A549 (cell line): ENCODE results near the gene MBNL2. TPM values are rescaled to one million over a fixed set of nuclear protein-coding genes. Genes with fewer than 3 reads are reported as not detected.

Experiments
- ATAC-seq, 2 experiments: fragments of 200-7000 bp in 1 of 2; fragments of >200 bp in 1 of 2; cut with Nextera tagmentation in 1 of 2; cut with Tn5 transposase in 1 of 2; 3 replicates each; pipeline versions ENCODE4 v1.8.0 to v1.9.1; 2018 to 2020; ENCODE audit warnings: mild to moderate bottlenecking in 1 of 2, moderate library complexity in 1 of 2
- CTCF ChIA-PET: fragments of 300-600 bp; sonication (Branson Sonifier 250); formaldehyde crosslinking; extraction: SDS; loops from one replicate; lab custom pipeline; 2021; ENCODE audit warnings: antibody characterized with exemption, inconsistent platforms; lab: Yijun Ruan, JAX
- POLR2A ChIA-PET: fragments of 350-600 bp; formaldehyde crosslinking; extraction: SDS; loops from one replicate; lab custom pipeline; 2021; ENCODE audit warnings: antibody characterized with exemption, inconsistent platforms; lab: Yijun Ruan, JAX
- DNase-seq, 2 experiments: peaks; one replicate each; pipeline versions ENCODE4 v3.0.0 to v3.0.0-alpha.2; 2011 to 2016; ENCODE audit warnings: low read depth in 1 of 2, low spot score in 1 of 2
- FAIRE-seq: peaks from 2 replicates; lab custom pipeline; 2011; peaks lifted over from hg19 to GRCh38; lab: Jason Lieb, UNC
- H3K27ac ChIP-seq, 2 experiments: fragments of >200 bp; sonication (Bioruptor Twin); formaldehyde crosslinking; 3 replicates each; pipeline ENCODE4 v1.5.1; 2016 to 2017
- H3K4me1 ChIP-seq: fragments of >200 bp; sonication (Bioruptor Twin); formaldehyde crosslinking; 3 replicates; pipeline ENCODE4 v1.6.1; 2016
- H3K4me2 ChIP-seq: fragments of >200 bp; sonication (Bioruptor Twin); formaldehyde crosslinking; 3 replicates; pipeline ENCODE4 v1.6.1; 2016
- H3K4me3 ChIP-seq: fragments of >200 bp; sonication (Bioruptor Twin); formaldehyde crosslinking; 3 replicates; pipeline ENCODE4 v1.5.1; 2016
- H3K9me3 ChIP-seq: fragments of >200 bp; sonication (Bioruptor Twin); formaldehyde crosslinking; 3 replicates; pipeline ENCODE4 v1.6.1; 2016
- BCL3 ChIP-seq: fragments of >200 bp; sonication (Bioruptor Twin); formaldehyde crosslinking; IDR thresholded peaks from 3 replicates; pipeline ENCODE4 v1.6.1; 2016
- CEBPB ChIP-seq, 2 experiments: fragments of >200 bp in 1 of 2; sonication (Bioruptor Twin) in 1 of 2; formaldehyde crosslinking in 1 of 2; IDR thresholded peaks; 2 replicates each; pipeline ENCODE4 v1.6.1; 2012 to 2016
- CHD2 ChIP-seq: fragments of 150-350 bp; IDR thresholded peaks from 2 replicates; pipeline ENCODE4 v1.6.1; 2014; ENCODE audit warnings: low read length; ENCODE audit not compliant: partially characterized antibody
- HMGXB4 ChIP-seq: fragments of 250-450 bp; sonication (Bioruptor Pico); IDR thresholded peaks from 2 replicates; pipeline ENCODE4 v1.5.0; 2021; ENCODE audit warnings: mild to moderate bottlenecking, moderate library complexity, borderline replicate concordance
- HOXA7 ChIP-seq: fragments of 250-450 bp; sonication (Bioruptor Pico); IDR thresholded peaks from 2 replicates; pipeline ENCODE4 v1.5.0; 2020; ENCODE audit warnings: mild to moderate bottlenecking, moderate library complexity
- HOXB13 ChIP-seq: fragments of 250-450 bp; sonication (Bioruptor Pico); IDR thresholded peaks from 2 replicates; pipeline ENCODE4 v1.5.0; 2020; ENCODE audit warnings: low read depth, mild to moderate bottlenecking, moderate library complexity
- MAFK ChIP-seq: fragments of 450-650 bp; IDR thresholded peaks from 2 replicates; pipeline ENCODE4 v1.6.1; 2014; ENCODE audit not compliant: partially characterized antibody
- MYC ChIP-seq: IDR thresholded peaks from 2 replicates; pipeline ENCODE4 v1.6.1; 2012; ENCODE audit warnings: mild to moderate bottlenecking, inconsistent platforms, low read length, improper control_type of control experiment, borderline replicate concordance
- NFE2L2 ChIP-seq: fragments of 150-350 bp; conservative IDR thresholded peaks from 2 replicates; pipeline ENCODE4 v1.6.1; 2014; ENCODE audit warnings: low read length
- NR3C1 ChIP-seq: fragments of >200 bp; sonication (Bioruptor Twin); formaldehyde crosslinking; IDR thresholded peaks from 3 replicates; pipeline ENCODE4 v1.6.1; 2017
- PBX3 ChIP-seq: IDR thresholded peaks from 2 replicates; pipeline ENCODE4 v1.6.1; 2012
- POLR2AphosphoS2 ChIP-seq: conservative IDR thresholded peaks from 2 replicates; pipeline ENCODE4 v1.6.1; 2012; ENCODE audit warnings: low read length, improper control_type of control experiment, inconsistent platforms
- TFCP2L1 ChIP-seq: fragments of 250-450 bp; sonication (Bioruptor Pico); IDR thresholded peaks from 2 replicates; pipeline ENCODE4 v1.5.0; 2021; ENCODE audit warnings: mild to moderate bottlenecking
- WGBS: methylation state at CpG from one replicate; pipeline ENCODE4 v1.1.6; 2017; ENCODE audit errors: missing lambda C conversion rate; 5-methylcytosine and 5-hydroxymethylcytosine counted together
- polyA plus RNA-seq, 4 experiments: library from polyadenylated mRNA; depleted of rRNA in 3 of 4; stranded (reverse); fragments of >200 nt; fragmentation: RNase III in 1 of 4; extraction: RNeasy Plus Mini Kit Qiagen cat#74134 plus additional on column Dnase treatment in 1 of 4; gene quantifications; 2 replicates in 3 of 4; 3 replicates in 1 of 4; pipeline ENCODE4 v1.2.3, GENCODE V29; 2011 to 2017

Gene MBNL2
- polyA plus RNA-seq, 2 of the 4 experiments (the other 2 are of a cell fraction) = 18.7 to 20.6 TPM

GRCh38 chr13:97307882-97308624, 85.9 kb downstream of the MBNL2 start (continued):
- TF ChIP-seq HMGXB4 (CRISPR knock-in tag) = no peak
- TF ChIP-seq, all 56 proteins: peak for 8

- FAIRE-seq = no peak
- 36% methylated on average over 5 of the region's 5 CpGs for WGBS
- no peak for TF ChIP-seq POLR2AphosphoS2
- TF ChIP-seq MAFK = peak; percentile 32
- DNase-seq = peak; percentile 13 to 30
- H3K4me1 ChIP-seq = peaks cover 58% of the 10 kb centered on the region
- ATAC-seq = peak; percentile 66 to 75
- ChIA-PET CTCF (interaction anchor here (0.8 kb wide), 1 partner anchor 17 kb away, joined by 3 read pairs; no protein-coding TSS in a partner anchor), POLR2A (interaction anchor here (0.7 to 1.4 kb wide), 2 partner anchors 10 to 87 kb away, joined by 3 read pairs; partner anchors contain the start of gene MBNL2)
- H3K4me2 ChIP-seq = peak overlapping the region; percentile 80
- H3K4me3 ChIP-seq = no peak overlapping the region
- H3K27ac ChIP-seq = peak overlapping the region; percentile 82 to 91
- H3K9me3 ChIP-seq = no peaks in the 10 kb centered on the region
These were observed 86.7 kb downstream of the MBNL2 start for GRCh38 chr13:97308735-97309429.

GRCh38 chr13:97310809-97311436, 88.8 kb downstream of the MBNL2 start:
- DNase-seq (no peak), FAIRE-seq (no peak), ATAC-seq (no peak)
- no peaks in the 10 kb centered on the region for H3K9me3 ChIP-seq
- peaks cover 45% of the 10 kb centered on the region for H3K4me1 ChIP-seq
- POLR2A ChIA-PET = no interaction called here
- 92% methylated on average over 6 of the region's 6 CpGs for WGBS
- no peak overlapping the region for H3K4me3 ChIP-seq
- CTCF ChIA-PET = interaction anchor here (0.7 to 1.2 kb wide), 2 partner anchors 201 to 354 kb away, joined by 3 read pairs; no protein-coding TSS in a partner anchor
- H3K27ac ChIP-seq = peak overlapping the region in 1 of 2 experiments; percentile 91; a peak in 2 of 6 replicates
- TF ChIP-seq HOXA7 (CRISPR knock-in tag) (no peak), BCL3 (no peak), CEBPB (IDR thresholded peaks at IDR 0.05) (no peak), HOXB13 (CRISPR knock-in tag) (no peak), MYC (no peak), PBX3 (no peak)
- TF ChIP-seq, all 56 proteins: peak for 0
- H3K4me2 ChIP-seq = no peak overlapping the region

GRCh38 chr13:97311956-97312355, 89.8 kb downstream of the MBNL2 start:
- Histone ChIP-seq H3K9me3 (no peaks in the 10 kb centered on the region), H3K27ac (no peak overlapping the region), H3K4me1 (peaks cover 35% of the 10 kb centered on the region), H3K4me3 (no peak overlapping the region), H3K4me2 (no peak overlapping the region)
- CTCF ChIA-PET = interaction anchor here (0.6 to 1.2 kb wide), 2 partner anchors 14 to 202 kb away, joined by 3 read pairs; no protein-coding TSS in a partner anchor
- WGBS = 81% methylated on average over 3 of the region's 3 CpGs
- POLR2A ChIA-PET = no interaction called here
- DNase-seq = no peak
- no peak for FAIRE-seq
- no peak for ATAC-seq
- no peak for TF ChIP-seq TFCP2L1 (CRISPR knock-in tag)
- no peak for TF ChIP-seq NFE2L2
- TF ChIP-seq CHD2 = no peak
- no peak for TF ChIP-seq NR3C1
